GM23338 (cell line): Measurements from ENCODE around the gene HHAT. TPM values are rescaled to one million over a fixed set of nuclear protein-coding genes. Genes with fewer than 3 reads are reported as not detected.

Experiments
- ATAC-seq: fragments of 200-7000 bp; cut with Tn5 transposase; 3 replicates; pipeline ENCODE4 v1.9.1; 2020
- DNase-seq: peaks from one replicate; pipeline ENCODE4 v3.0.0-alpha.2; 2015; ENCODE audit warnings: low spot score
- H2AFZ ChIP-seq: fragments of 200-600 bp; sonication (generic); 2 replicates; pipeline ENCODE4 v1.8.0; 2016; ENCODE audit warnings: antibody characterized with exemption, mild to moderate bottlenecking, moderate library complexity
- H3F3A ChIP-seq: fragments of 200-600 bp; sonication (generic); replicated peaks from 2 replicates; pipeline ENCODE4 v1.8.0; 2017; ENCODE audit warnings: antibody characterized with exemption, mixed run types, low read depth
- H3K27ac ChIP-seq: fragments of 200-600 bp; sonication (generic); 2 replicates; pipeline ENCODE4 v1.6.1; 2016; ENCODE audit warnings: low read depth
- H3K27me3 ChIP-seq: fragments of 200-600 bp; sonication (generic); 2 replicates; pipeline ENCODE4 v1.8.0; 2016; ENCODE audit warnings: mild to moderate bottlenecking, mixed run types, moderate library complexity; ENCODE audit not compliant: insufficient read depth
- H3K36me3 ChIP-seq: fragments of 200-600 bp; sonication (generic); 2 replicates; pipeline ENCODE4 v1.8.0; 2016; ENCODE audit warnings: mild to moderate bottlenecking; ENCODE audit not compliant: insufficient read depth
- H3K4me1 ChIP-seq: fragments of 200-600 bp; sonication (generic); 2 replicates; pipeline ENCODE4 v1.8.0; 2016; ENCODE audit warnings: mild to moderate bottlenecking, moderate library complexity; ENCODE audit not compliant: insufficient read depth
- H3K4me2 ChIP-seq: fragments of 200-600 bp; sonication (generic); 2 replicates; pipeline ENCODE4 v1.7.1; 2017; ENCODE audit warnings: mixed run types
- H3K4me3 ChIP-seq: fragments of 200-600 bp; sonication (generic); 2 replicates; pipeline ENCODE4 v1.6.1; 2016; ENCODE audit warnings: mixed run types
- H3K79me2 ChIP-seq: fragments of 200-600 bp; sonication (generic); replicated peaks from 2 replicates; pipeline ENCODE4 v1.8.0; 2017; ENCODE audit warnings: mild to moderate bottlenecking; ENCODE audit not compliant: insufficient read depth
- H3K9me2 ChIP-seq: fragments of 200-600 bp; sonication (generic); 2 replicates; pipeline ENCODE4 v1.8.0; 2017; ENCODE audit not compliant: insufficient read depth
- H4K20me1 ChIP-seq: fragments of 200-600 bp; sonication (generic); replicated peaks from 2 replicates; pipeline ENCODE4 v1.8.0; 2017; ENCODE audit warnings: mild to moderate bottlenecking; ENCODE audit not compliant: insufficient read depth
- H3K27ac Mint-ChIP-seq: 2 replicates; pipeline ENCODE4 v1.8.0; 2020; ENCODE audit warnings: inconsistent platforms, mild to moderate bottlenecking, moderate library complexity, mixed read lengths
- H3K27me3 Mint-ChIP-seq: 3 replicates; pipeline ENCODE4 v1.8.0; 2022; ENCODE audit warnings: low read depth, mild to moderate bottlenecking, moderate library complexity, mixed read lengths, inconsistent platforms; ENCODE audit not compliant: insufficient read depth, poor library complexity
- H3K36me3 Mint-ChIP-seq: 3 replicates; pipeline ENCODE4 v1.8.0; 2021; ENCODE audit warnings: low read depth, mild to moderate bottlenecking, inconsistent platforms, moderate library complexity, mixed read lengths
- H3K4me1 Mint-ChIP-seq: 3 replicates; pipeline ENCODE4 v1.8.0; 2020; ENCODE audit warnings: mild to moderate bottlenecking, inconsistent platforms, mixed read lengths
- H3K4me3 Mint-ChIP-seq: 3 replicates; pipeline ENCODE4 v1.8.0; 2021; ENCODE audit warnings: moderate library complexity, mild to moderate bottlenecking, inconsistent platforms, mixed read lengths
- H3K9me3 Mint-ChIP-seq: 3 replicates; pipeline ENCODE4 v1.8.0; 2020; ENCODE audit warnings: moderate library complexity, mild to moderate bottlenecking, inconsistent platforms, mixed read lengths
- CREB1 ChIP-seq: fragments of 250-450 bp; sonication (Bioruptor Pico); IDR thresholded peaks from 2 replicates; pipeline ENCODE4 v1.5.0; 2020; ENCODE audit warnings: low read depth, mild to moderate bottlenecking, moderate library complexity
- EZH2 ChIP-seq: fragments of 200-600 bp; sonication (generic); IDR thresholded peaks from one replicate; pipeline ENCODE4 v1.8.0; 2017; ENCODE audit warnings: antibody characterized with exemption, mild to moderate bottlenecking, low read depth; ENCODE audit not compliant: unreplicated experiment
- EZH2phosphoT487 ChIP-seq: fragments of 200-600 bp; sonication (generic); IDR thresholded peaks from one replicate; pipeline ENCODE4 v1.8.1; 2018; ENCODE audit warnings: antibody characterized with exemption; ENCODE audit not compliant: unreplicated experiment
- JUNB ChIP-seq: IDR thresholded peaks from one replicate; pipeline ENCODE4 v1.6.1; 2016; ENCODE audit warnings: antibody characterized with exemption; ENCODE audit not compliant: unreplicated experiment
- NANOG ChIP-seq: IDR thresholded peaks from 2 replicates; pipeline ENCODE4 v1.6.1; 2016; ENCODE audit warnings: antibody characterized with exemption, borderline replicate concordance
- POLR2AphosphoS5 ChIP-seq: IDR thresholded peaks from 2 replicates; pipeline ENCODE4 v1.6.1; 2016; ENCODE audit warnings: antibody characterized with exemption, low read depth
- STAT1 ChIP-seq: IDR thresholded peaks from one replicate; pipeline ENCODE4 v1.6.1; 2016; ENCODE audit warnings: antibody characterized with exemption; ENCODE audit not compliant: unreplicated experiment
- ZNF114 ChIP-seq: fragments of 250-450 bp; sonication (Bioruptor Pico); IDR thresholded peaks from 2 replicates; pipeline ENCODE4 v1.5.0; 2020; ENCODE audit warnings: mild to moderate bottlenecking, moderate library complexity
- ZNF331 ChIP-seq: fragments of 250-450 bp; sonication (Bioruptor Pico); IDR thresholded peaks from 2 replicates; pipeline ENCODE4 v1.5.0; 2020; ENCODE audit warnings: low read depth, mild to moderate bottlenecking, moderate library complexity
- polyA plus RNA-seq: library from polyadenylated mRNA; unstranded; fragments of >200 nt; fragmentation: Nextera tagmentation; extraction: Ambion mirVana; gene quantifications from 2 replicates; pipeline ENCODE4 v1.2.1, GENCODE V29; 2016
- total RNA-seq: library from RNA; depleted of rRNA; stranded (reverse); fragments of >200 nt; shearing (Covaris generic); gene quantifications from 2 replicates; pipeline ENCODE4 v1.2.3, GENCODE V29; 2014
- TF ChIP-seq, protein P1 (sequence below): IDR thresholded peaks from one replicate; pipeline ENCODE4 v1.6.1; 2018; ENCODE audit warnings: antibody characterized with exemption; ENCODE audit not compliant: unreplicated experiment
- TF ChIP-seq, protein P2 (sequence below), 2 experiments: fragments of 200-600 bp in 1 of 2; sonication (generic) in 1 of 2; conservative IDR thresholded peaks; 2 replicates each; pipeline versions ENCODE4 v1.5.1 to v1.6.1; 2016 to 2017; ENCODE audit warnings: antibody characterized with exemption in 2 of 2, low read depth in 2 of 2, mild to moderate bottlenecking in 2 of 2, moderate library complexity in 1 of 2
- TF ChIP-seq, protein P3 (sequence below): fragments of 250-450 bp; sonication (Bioruptor Pico); IDR thresholded peaks from 2 replicates; pipeline ENCODE4 v1.5.0; 2020; ENCODE audit warnings: mild to moderate bottlenecking, moderate library complexity
- TF ChIP-seq, protein P4 (sequence below): IDR thresholded peaks from 2 replicates; pipeline ENCODE4 v1.6.1; 2016; ENCODE audit warnings: antibody characterized with exemption

Gene HHAT
- total and polyA plus RNA-seq, 2 experiments from 2014 or later, result 0.11 to 0.66 TPM

DNA sequence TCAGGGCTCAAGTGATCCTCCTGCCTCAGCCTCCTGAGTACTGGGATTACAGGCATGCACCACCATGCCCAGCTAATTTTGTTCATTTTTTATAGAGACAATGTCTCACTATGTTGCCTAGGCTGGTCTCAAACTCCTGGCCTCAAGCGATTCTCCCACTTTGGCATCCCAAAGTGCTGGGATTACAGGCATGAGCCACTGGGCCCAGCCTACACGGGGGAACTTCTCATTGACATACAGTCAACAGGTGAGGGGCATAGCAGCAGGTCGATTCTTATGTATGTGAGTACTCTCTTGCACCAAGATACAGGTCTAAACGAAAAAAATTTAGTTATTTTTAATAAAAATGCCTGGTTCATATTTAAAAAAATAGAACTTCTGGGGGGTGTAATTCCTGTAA is 39.5 kb upstream of the HHAT start:
- TF ChIP-seq ZNF331 (no peak), NANOG (no peak), EZH2phosphoT487 (no peak), ZNF114 (no peak), JUNB (no peak), CREB1 (CRISPR knock-in tag) (no peak), EZH2 (no peak), STAT1 (no peak), POLR2AphosphoS5 (no peak)
- TF ChIP-seq, protein P1, sequence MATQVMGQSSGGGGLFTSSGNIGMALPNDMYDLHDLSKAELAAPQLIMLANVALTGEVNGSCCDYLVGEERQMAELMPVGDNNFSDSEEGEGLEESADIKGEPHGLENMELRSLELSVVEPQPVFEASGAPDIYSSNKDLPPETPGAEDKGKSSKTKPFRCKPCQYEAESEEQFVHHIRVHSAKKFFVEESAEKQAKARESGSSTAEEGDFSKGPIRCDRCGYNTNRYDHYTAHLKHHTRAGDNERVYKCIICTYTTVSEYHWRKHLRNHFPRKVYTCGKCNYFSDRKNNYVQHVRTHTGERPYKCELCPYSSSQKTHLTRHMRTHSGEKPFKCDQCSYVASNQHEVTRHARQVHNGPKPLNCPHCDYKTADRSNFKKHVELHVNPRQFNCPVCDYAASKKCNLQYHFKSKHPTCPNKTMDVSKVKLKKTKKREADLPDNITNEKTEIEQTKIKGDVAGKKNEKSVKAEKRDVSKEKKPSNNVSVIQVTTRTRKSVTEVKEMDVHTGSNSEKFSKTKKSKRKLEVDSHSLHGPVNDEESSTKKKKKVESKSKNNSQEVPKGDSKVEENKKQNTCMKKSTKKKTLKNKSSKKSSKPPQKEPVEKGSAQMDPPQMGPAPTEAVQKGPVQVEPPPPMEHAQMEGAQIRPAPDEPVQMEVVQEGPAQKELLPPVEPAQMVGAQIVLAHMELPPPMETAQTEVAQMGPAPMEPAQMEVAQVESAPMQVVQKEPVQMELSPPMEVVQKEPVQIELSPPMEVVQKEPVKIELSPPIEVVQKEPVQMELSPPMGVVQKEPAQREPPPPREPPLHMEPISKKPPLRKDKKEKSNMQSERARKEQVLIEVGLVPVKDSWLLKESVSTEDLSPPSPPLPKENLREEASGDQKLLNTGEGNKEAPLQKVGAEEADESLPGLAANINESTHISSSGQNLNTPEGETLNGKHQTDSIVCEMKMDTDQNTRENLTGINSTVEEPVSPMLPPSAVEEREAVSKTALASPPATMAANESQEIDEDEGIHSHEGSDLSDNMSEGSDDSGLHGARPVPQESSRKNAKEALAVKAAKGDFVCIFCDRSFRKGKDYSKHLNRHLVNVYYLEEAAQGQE, result no peak
- TF ChIP-seq, protein P2, sequence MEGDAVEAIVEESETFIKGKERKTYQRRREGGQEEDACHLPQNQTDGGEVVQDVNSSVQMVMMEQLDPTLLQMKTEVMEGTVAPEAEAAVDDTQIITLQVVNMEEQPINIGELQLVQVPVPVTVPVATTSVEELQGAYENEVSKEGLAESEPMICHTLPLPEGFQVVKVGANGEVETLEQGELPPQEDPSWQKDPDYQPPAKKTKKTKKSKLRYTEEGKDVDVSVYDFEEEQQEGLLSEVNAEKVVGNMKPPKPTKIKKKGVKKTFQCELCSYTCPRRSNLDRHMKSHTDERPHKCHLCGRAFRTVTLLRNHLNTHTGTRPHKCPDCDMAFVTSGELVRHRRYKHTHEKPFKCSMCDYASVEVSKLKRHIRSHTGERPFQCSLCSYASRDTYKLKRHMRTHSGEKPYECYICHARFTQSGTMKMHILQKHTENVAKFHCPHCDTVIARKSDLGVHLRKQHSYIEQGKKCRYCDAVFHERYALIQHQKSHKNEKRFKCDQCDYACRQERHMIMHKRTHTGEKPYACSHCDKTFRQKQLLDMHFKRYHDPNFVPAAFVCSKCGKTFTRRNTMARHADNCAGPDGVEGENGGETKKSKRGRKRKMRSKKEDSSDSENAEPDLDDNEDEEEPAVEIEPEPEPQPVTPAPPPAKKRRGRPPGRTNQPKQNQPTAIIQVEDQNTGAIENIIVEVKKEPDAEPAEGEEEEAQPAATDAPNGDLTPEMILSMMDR (conservative IDR thresholded peaks at IDR 0.05; ENCODE audit: low read depth in 2 of 2), result no peak
- TF ChIP-seq, protein P3, sequence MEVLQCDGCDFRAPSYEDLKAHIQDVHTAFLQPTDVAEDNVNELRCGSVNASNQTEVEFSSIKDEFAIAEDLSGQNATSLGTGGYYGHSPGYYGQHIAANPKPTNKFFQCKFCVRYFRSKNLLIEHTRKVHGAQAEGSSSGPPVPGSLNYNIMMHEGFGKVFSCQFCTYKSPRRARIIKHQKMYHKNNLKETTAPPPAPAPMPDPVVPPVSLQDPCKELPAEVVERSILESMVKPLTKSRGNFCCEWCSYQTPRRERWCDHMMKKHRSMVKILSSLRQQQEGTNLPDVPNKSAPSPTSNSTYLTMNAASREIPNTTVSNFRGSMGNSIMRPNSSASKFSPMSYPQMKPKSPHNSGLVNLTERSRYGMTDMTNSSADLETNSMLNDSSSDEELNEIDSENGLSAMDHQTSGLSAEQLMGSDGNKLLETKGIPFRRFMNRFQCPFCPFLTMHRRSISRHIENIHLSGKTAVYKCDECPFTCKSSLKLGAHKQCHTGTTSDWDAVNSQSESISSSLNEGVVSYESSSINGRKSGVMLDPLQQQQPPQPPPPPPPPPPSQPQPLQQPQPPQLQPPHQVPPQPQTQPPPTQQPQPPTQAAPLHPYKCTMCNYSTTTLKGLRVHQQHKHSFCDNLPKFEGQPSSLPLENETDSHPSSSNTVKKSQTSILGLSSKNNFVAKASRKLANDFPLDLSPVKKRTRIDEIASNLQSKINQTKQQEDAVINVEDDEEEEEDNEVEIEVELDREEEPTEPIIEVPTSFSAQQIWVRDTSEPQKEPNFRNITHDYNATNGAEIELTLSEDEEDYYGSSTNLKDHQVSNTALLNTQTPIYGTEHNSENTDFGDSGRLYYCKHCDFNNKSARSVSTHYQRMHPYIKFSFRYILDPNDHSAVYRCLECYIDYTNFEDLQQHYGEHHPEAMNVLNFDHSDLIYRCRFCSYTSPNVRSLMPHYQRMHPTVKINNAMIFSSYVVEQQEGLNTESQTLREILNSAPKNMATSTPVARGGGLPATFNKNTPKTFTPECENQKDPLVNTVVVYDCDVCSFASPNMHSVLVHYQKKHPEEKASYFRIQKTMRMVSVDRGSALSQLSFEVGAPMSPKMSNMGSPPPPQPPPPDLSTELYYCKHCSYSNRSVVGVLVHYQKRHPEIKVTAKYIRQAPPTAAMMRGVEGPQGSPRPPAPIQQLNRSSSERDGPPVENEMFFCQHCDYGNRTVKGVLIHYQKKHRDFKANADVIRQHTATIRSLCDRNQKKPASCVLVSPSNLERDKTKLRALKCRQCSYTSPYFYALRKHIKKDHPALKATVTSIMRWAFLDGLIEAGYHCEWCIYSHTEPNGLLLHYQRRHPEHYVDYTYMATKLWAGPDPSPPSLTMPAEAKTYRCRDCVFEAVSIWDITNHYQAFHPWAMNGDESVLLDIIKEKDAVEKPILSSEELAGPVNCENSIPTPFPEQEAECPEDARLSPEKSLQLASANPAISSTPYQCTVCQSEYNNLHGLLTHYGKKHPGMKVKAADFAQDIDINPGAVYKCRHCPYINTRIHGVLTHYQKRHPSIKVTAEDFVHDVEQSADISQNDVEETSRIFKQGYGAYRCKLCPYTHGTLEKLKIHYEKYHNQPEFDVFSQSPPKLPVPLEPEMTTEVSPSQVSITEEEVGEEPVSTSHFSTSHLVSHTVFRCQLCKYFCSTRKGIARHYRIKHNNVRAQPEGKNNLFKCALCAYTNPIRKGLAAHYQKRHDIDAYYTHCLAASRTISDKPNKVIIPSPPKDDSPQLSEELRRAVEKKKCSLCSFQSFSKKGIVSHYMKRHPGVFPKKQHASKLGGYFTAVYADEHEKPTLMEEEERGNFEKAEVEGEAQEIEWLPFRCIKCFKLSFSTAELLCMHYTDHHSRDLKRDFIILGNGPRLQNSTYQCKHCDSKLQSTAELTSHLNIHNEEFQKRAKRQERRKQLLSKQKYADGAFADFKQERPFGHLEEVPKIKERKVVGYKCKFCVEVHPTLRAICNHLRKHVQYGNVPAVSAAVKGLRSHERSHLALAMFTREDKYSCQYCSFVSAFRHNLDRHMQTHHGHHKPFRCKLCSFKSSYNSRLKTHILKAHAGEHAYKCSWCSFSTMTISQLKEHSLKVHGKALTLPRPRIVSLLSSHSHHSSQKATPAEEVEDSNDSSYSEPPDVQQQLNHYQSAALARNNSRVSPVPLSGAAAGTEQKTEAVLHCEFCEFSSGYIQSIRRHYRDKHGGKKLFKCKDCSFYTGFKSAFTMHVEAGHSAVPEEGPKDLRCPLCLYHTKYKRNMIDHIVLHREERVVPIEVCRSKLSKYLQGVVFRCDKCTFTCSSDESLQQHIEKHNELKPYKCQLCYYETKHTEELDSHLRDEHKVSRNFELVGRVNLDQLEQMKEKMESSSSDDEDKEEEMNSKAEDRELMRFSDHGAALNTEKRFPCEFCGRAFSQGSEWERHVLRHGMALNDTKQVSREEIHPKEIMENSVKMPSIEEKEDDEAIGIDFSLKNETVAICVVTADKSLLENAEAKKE, result no peak
- TF ChIP-seq, protein P4, sequence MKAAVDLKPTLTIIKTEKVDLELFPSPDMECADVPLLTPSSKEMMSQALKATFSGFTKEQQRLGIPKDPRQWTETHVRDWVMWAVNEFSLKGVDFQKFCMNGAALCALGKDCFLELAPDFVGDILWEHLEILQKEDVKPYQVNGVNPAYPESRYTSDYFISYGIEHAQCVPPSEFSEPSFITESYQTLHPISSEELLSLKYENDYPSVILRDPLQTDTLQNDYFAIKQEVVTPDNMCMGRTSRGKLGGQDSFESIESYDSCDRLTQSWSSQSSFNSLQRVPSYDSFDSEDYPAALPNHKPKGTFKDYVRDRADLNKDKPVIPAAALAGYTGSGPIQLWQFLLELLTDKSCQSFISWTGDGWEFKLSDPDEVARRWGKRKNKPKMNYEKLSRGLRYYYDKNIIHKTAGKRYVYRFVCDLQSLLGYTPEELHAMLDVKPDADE, result no peak
- Histone ChIP-seq H3K27me3 (peaks cover 27% of the 10 kb centered on the region), H3F3A (no peaks in the 10 kb centered on the region), H2AFZ (no peak overlapping the region), H3K9me2 (no peaks in the 10 kb centered on the region), H3K4me2 (no peak overlapping the region), H3K27ac (no peak overlapping the region), H3K4me3 (no peak overlapping the region), H3K79me2 (no peaks in the 10 kb centered on the region), H3K4me1 (peaks cover 17% of the 10 kb centered on the region), H4K20me1 (no peaks in the 10 kb centered on the region), H3K36me3 (no peaks in the 10 kb centered on the region)
- Mint-ChIP-seq H3K36me3 (no peaks in the 10 kb centered on the region), H3K4me3 (no peak overlapping the region), H3K9me3 (no peaks in the 10 kb centered on the region), H3K27ac (no peak overlapping the region), H3K4me1 (peaks cover 20% of the 10 kb centered on the region; the same call in 2 of the 3 replicates), H3K27me3 (peaks cover 13% of the 10 kb centered on the region)
- ATAC-seq (no peak), DNase-seq (no peak)
